Stimulated activated CD8-positive, alpha-beta memory T cell treated with anti-CD3 and anti-CD28 coated beads, Interleukin-12 subunit alpha, Interleukin-12 subunit beta, amount 100 ng/mL, for 4 hours (primary cell): ENCODE measurements around the gene C12orf75.
"Not testable (repeated sequence)": the region's sequence is repeated elsewhere in the genome, so short reads cannot be mapped to it uniquely, and the experiment has no call there.

Source experiments
- DNase-seq: peaks from one replicate; pipeline ENCODE4 v3.0.0-alpha.2; 2020; ENCODE audit warnings: low read depth

Gene C12orf75

GRCh38 chr12:105336411-105336810 is 5.9 kb downstream of the C12orf75 start:
- DNase-seq = no peak

- no peak for DNase-seq
These were observed 6.9 kb downstream of the C12orf75 start for GRCh38 chr12:105337391-105337790.

GRCh38 chr12:105338966-105339365 is 8.5 kb downstream of the C12orf75 start:
- DNase-seq = no peak

- DNase-seq = no peak
These were observed 10.5 kb downstream of the C12orf75 start for GRCh38 chr12:105341010-105341409.

- DNase-seq = not testable (repeated sequence)
These were observed 11.1 kb downstream of the C12orf75 start for GRCh38 chr12:105341620-105342019.

GRCh38 chr12:105342464-105342863 is 12.0 kb downstream of the C12orf75 start:
- no peak for DNase-seq

- DNase-seq = no peak
These were observed 13.3 kb downstream of the C12orf75 start for GRCh38 chr12:105343836-105344235.

- no peak for DNase-seq
These were observed 17.0 kb downstream of the C12orf75 start for GRCh38 chr12:105347499-105347898.

- DNase-seq = no peak
These were observed 17.7 kb downstream of the C12orf75 start for GRCh38 chr12:105348142-105348541.

GRCh38 chr12:105348561-105348960 is 18.1 kb downstream of the C12orf75 start:
- no peak for DNase-seq

GRCh38 chr12:105349138-105349537 is 18.6 kb downstream of the C12orf75 start:
- no peak for DNase-seq

- no peak for DNase-seq
These were observed 21.0 kb downstream of the C12orf75 start for GRCh38 chr12:105351523-105351922.

GRCh38 chr12:105352052-105352451 is 21.6 kb downstream of the C12orf75 start:
- no peak for DNase-seq

- DNase-seq = no peak
These were observed 22.6 kb downstream of the C12orf75 start for GRCh38 chr12:105352940-105353635.

- no peak for DNase-seq
These were observed 25.3 kb downstream of the C12orf75 start for GRCh38 chr12:105355752-105356151.

GRCh38 chr12:105357162-105357691 is 26.7 kb downstream of the C12orf75 start:
- DNase-seq = no peak

GRCh38 chr12:105358789-105359188 is 28.3 kb downstream of the C12orf75 start:
- DNase-seq = no peak

- DNase-seq = no peak
These were observed 29.4 kb downstream of the C12orf75 start for GRCh38 chr12:105359856-105360255.

- DNase-seq = no peak
These were observed 33.4 kb downstream of the C12orf75 start for GRCh38 chr12:105363890-105364289.

GRCh38 chr12:105365231-105365630 is 34.7 kb downstream of the C12orf75 start:
- no peak for DNase-seq

- DNase-seq = no peak
These were observed 37.7 kb downstream of the C12orf75 start for GRCh38 chr12:105368047-105368646.

- no peak for DNase-seq
These were observed 38.5 kb downstream of the C12orf75 start for GRCh38 chr12:105369014-105369413.

GRCh38 chr12:105374303-105374702 is 43.8 kb downstream of the C12orf75 start:
- no peak for DNase-seq

- DNase-seq = no peak
These were observed 46.6 kb downstream of the C12orf75 start for GRCh38 chr12:105377077-105377476.
